Femur (tissue), 1 donor: ENCODE measurements around the gene DAB2IP.

Experiments
- DNase-seq: peaks from one replicate; pipeline ENCODE4 v3.0.0-alpha.2; 2017

DAB2IP gene

DNA sequence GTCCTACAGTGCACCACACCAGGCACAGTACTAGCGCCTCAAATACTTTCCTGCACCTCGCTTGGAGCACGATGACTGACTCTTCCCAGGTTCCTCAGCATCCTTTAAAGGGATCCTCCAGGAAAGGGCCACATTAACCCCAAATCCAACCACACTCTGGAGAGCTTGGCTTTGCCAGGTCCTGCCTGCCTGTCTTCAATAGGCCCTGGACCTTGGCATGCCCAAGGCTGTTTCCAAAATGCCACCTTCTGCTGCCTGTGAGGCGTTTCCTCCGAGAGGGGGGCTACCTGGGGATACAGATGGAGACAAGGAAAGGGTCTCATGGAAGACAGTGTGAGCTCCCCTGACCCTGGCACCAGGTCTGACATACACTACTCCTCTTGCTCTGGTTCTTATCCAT lies 169.9 kb downstream of the DAB2IP start:
- no peak for DNase-seq

GRCh38 chr9:121822093-121823085 lies 171.0 kb downstream of the DAB2IP start:
- no peak for DNase-seq

- DNase-seq, result no peak
Observed at GRCh38 chr9:121823451-121824169, 172.2 kb downstream of the DAB2IP start.

- DNase-seq, result no peak
Observed at GRCh38 chr9:121824651-121825030, 173.2 kb downstream of the DAB2IP start.

- DNase-seq, result no peak
Observed at GRCh38 chr9:121825031-121825691, 173.7 kb downstream of the DAB2IP start.

DNA sequence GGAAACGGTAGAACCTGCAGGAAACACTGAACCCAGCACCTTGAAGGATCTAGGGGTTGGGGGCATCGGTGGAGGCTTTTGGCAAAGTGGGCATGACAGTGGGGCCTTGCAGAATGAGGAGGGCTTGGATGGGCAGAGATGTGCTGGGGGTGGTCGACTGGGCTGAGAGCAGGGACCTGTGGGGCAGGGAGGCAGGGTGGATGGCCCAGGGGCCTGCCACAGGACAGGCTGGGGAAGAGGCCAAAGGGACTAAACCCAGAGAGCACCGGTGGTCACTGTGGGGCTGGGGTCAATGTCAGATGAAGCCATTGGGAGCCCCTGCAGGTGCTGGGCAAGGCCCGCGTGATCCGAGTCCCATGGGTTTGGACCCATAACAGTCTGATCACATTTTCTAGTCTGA lies 175.3 kb downstream of the DAB2IP start:
- no peak for DNase-seq

DNA sequence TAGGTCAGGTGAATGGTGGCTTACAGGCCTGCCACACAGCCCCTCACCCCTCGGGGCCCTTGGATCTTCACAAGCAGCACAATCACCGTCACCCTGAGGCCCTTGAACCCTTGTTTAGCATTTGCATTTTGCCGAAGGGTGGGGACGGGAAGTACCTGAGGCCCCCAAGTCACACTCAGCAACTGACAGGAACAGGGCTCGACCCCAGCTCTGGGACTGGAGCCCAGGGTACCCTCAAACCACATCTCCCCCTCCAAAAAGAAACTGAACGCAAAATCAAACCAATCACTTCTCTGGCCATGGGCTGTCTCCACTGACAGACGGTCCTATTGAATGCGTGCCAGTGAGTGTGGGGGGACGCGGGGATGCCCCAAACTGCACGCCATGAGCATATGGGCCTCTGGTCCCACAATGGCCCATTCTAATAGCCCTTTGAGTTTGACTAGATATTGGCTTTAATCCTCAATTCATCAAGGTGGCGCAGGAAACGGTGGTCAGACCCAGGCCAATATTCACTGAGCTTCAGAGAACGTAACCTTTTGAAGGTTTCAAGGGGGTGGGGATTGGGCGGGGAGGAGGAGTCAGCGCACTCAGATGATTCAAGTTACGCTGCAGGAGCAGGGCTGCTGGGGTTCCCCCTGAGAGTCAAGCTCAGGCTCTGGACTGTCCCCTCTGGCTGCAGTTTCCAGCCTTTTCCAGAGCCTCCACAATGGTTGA lies 176.0 kb downstream of the DAB2IP start:
- DNase-seq, result no peak

DNA sequence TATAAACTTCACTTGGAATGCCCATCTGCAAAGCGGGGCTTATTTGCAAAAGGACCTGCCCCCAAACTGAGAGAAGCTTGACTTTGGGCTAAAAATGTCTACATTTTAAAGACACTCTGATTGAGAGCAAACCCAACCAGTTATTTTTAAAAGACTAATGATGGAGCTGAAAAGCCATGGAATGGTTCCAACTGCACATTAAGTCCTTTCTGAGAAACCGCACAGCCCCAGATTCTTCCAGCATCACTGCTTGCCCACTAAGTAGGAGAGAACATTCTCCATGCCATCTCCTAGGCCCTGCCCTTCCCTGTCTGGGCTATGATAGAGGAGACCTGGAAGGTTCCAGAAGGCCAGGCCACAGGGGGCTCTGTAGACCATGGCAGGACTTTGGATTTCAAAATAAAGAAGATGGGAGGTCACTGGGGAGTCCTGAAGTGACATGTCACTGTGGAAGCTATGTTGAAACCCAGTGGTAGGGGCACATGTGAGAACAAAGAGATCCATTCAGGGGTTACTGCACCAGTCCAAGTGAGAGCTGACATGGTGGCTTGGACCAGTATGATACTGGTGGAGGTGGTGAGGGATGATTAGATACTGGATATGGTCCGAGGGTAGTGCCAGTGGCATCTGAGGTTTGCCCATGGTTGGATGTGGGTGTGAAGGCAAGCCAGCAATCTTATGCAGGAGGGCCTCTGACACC lies 179.2 kb downstream of the DAB2IP start:
- DNase-seq, result no peak

DNA sequence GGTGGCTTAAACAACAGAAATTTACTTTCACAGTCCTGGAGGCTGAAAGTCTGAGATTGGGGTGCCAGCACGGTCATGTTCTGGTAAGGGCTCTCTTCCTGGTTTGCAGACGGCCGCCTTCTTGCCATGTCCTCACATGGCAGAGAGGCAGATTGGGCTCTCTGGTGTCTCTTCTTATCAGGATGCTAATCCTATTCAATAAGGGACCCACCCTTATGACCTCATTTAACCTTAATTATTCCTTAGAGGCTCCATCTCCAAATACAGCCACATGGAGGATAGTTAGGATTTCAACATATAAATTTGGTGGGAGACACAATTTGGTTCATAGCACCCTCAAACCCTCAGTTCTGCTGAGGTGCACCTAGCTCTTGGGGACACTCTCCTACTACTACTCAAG lies 180.4 kb downstream of the DAB2IP start:
- no peak for DNase-seq

GRCh38 chr9:121833061-121833460 lies 181.6 kb downstream of the DAB2IP start:
- DNase-seq, result no peak
